ENCODE results near the gene RBBP8NL. TPM values are rescaled to one million over a fixed set of nuclear protein-coding genes. Genes with fewer than 3 reads are reported as not detected.

The RBBP8NL gene
- total RNA-seq, 1 experiment from 2014 or later, result 14.0 TPM

- H3K4me3 ChIP-seq, result no peak overlapping the region
- no peaks in the 10 kb centered on the region for H3K27me3 ChIP-seq (ENCODE audit: insufficient read depth, low read depth)
- no peaks in the 10 kb centered on the region for H3K9me3 ChIP-seq (ENCODE audit: insufficient read depth, low read depth)
- no peak for DNase-seq
- intact Hi-C loops (cut with micrococcal nuclease; ENCODE audit: unreplicated experiment), result no loop called here
- ChIA-PET POLR2A (ENCODE audit: unreplicated experiment) (no interaction called here), CTCF (no interaction called here)
- no TSS peak for BruUV-seq (replicated peaks)
- TF ChIP-seq, protein P1, sequence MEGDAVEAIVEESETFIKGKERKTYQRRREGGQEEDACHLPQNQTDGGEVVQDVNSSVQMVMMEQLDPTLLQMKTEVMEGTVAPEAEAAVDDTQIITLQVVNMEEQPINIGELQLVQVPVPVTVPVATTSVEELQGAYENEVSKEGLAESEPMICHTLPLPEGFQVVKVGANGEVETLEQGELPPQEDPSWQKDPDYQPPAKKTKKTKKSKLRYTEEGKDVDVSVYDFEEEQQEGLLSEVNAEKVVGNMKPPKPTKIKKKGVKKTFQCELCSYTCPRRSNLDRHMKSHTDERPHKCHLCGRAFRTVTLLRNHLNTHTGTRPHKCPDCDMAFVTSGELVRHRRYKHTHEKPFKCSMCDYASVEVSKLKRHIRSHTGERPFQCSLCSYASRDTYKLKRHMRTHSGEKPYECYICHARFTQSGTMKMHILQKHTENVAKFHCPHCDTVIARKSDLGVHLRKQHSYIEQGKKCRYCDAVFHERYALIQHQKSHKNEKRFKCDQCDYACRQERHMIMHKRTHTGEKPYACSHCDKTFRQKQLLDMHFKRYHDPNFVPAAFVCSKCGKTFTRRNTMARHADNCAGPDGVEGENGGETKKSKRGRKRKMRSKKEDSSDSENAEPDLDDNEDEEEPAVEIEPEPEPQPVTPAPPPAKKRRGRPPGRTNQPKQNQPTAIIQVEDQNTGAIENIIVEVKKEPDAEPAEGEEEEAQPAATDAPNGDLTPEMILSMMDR (conservative IDR thresholded peaks at IDR 0.05), result no peak
- no peak for TF ChIP-seq EZH2 (IDR thresholded peaks at IDR 0.05; ENCODE audit: low read depth)
- H3K36me3 ChIP-seq (ENCODE audit: low read depth), result no peaks in the 10 kb centered on the region
- no peaks in the 10 kb centered on the region; the same call in 1 of the 2 replicates for H3K79me2 ChIP-seq (ENCODE audit: low read depth)
- H3K27ac ChIP-seq, result no peak overlapping the region
- H2AFZ ChIP-seq, result no peak overlapping the region
- peaks cover 32% of the 10 kb centered on the region for H3K4me1 ChIP-seq (replicated peaks; ENCODE audit: insufficient read depth)
- 0 out of 2 replicates have a peak, but pooled peaks cover 3% of the 10 kb centered on the region for H4K20me1 ChIP-seq (ENCODE audit: insufficient read depth)
- H3F3A ChIP-seq (ENCODE audit: insufficient read depth, low read depth), result peaks cover 26% of the 10 kb centered on the region; the same call in 1 of the 2 replicates
- H3K4me2 ChIP-seq, result no peak overlapping the region
- H3K9me2 ChIP-seq (ENCODE audit: insufficient read depth), result no peaks in the 10 kb centered on the region
Observed at GRCh38 chr20:62422636-62423325, 4.6 kb downstream of the RBBP8NL start.

DNA sequence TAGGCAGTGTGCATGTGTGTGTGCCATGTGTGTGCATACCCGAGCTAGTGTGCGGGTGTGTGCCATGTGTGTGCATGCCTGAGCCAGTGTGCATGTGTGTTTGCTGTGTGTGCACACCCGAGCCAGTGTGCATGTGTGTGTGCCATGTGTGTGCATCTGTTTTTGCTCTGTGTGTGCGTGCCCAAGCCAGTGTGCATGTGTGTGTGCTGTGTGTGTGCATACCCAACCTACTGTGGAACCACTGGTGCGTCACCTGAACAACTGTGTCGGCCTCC is 5.7 kb downstream of the RBBP8NL start:
- Histone ChIP-seq H2AFZ (no peak overlapping the region), H3K27ac (no peak overlapping the region), H4K20me1 (ENCODE audit: insufficient read depth) (0 out of 2 replicates have a peak, but pooled peaks cover 3% of the 10 kb centered on the region), H3K4me3 (no peak overlapping the region), H3K79me2 (ENCODE audit: low read depth) (no peaks in the 10 kb centered on the region; the same call in 1 of the 2 replicates), H3F3A (ENCODE audit: insufficient read depth, low read depth) (peaks cover 17% of the 10 kb centered on the region; the same call in 1 of the 2 replicates), H3K9me3 (ENCODE audit: insufficient read depth, low read depth) (no peaks in the 10 kb centered on the region), H3K9me2 (ENCODE audit: insufficient read depth) (no peaks in the 10 kb centered on the region), H3K4me1 (replicated peaks; ENCODE audit: insufficient read depth) (peaks cover 22% of the 10 kb centered on the region), H3K27me3 (ENCODE audit: insufficient read depth, low read depth) (no peaks in the 10 kb centered on the region), H3K4me2 (no peak overlapping the region), H3K36me3 (ENCODE audit: low read depth) (no peaks in the 10 kb centered on the region)
- CTCF ChIA-PET, result no interaction called here
- POLR2A ChIA-PET (ENCODE audit: unreplicated experiment), result no interaction called here
- intact Hi-C loops (cut with micrococcal nuclease; ENCODE audit: unreplicated experiment), result no loop called here
- DNase-seq, result no peak
- TF ChIP-seq, protein P1 (conservative IDR thresholded peaks at IDR 0.05), result no peak
- no peak for TF ChIP-seq EZH2 (IDR thresholded peaks at IDR 0.05; ENCODE audit: low read depth)
- no TSS peak for BruUV-seq (replicated peaks)

GRCh38 chr20:62420846-62421715 is 6.3 kb downstream of the RBBP8NL start:
- ChIA-PET POLR2A (ENCODE audit: unreplicated experiment) (no interaction called here), CTCF (no interaction called here)
- TF ChIP-seq EZH2 (IDR thresholded peaks at IDR 0.05; ENCODE audit: low read depth), result no peak
- TF ChIP-seq, protein P1 (conservative IDR thresholded peaks at IDR 0.05), result no peak
- BruUV-seq (replicated peaks), result no TSS peak
- Histone ChIP-seq H3K9me3 (ENCODE audit: insufficient read depth, low read depth) (no peaks in the 10 kb centered on the region), H3K9me2 (ENCODE audit: insufficient read depth) (no peaks in the 10 kb centered on the region), H3K36me3 (ENCODE audit: low read depth) (no peaks in the 10 kb centered on the region), H3K27me3 (ENCODE audit: insufficient read depth, low read depth) (no peaks in the 10 kb centered on the region), H3K4me2 (no peak overlapping the region), H3F3A (ENCODE audit: insufficient read depth, low read depth) (peaks cover 12% of the 10 kb centered on the region; the same call in 1 of the 2 replicates), H3K79me2 (ENCODE audit: low read depth) (no peaks in the 10 kb centered on the region; the same call in 1 of the 2 replicates), H3K4me3 (no peak overlapping the region), H2AFZ (no peak overlapping the region), H3K4me1 (replicated peaks; ENCODE audit: insufficient read depth) (peaks cover 17% of the 10 kb centered on the region), H4K20me1 (ENCODE audit: insufficient read depth) (0 out of 2 replicates have a peak, but pooled peaks cover 3% of the 10 kb centered on the region), H3K27ac (no peak overlapping the region)
- intact Hi-C loops (cut with micrococcal nuclease; ENCODE audit: unreplicated experiment), result no loop called here
- no peak for DNase-seq

Measured in PC-9 (cell line).